K562 (cell line): ENCODE measurements around the gene RGS4. TPM values are rescaled to one million over a fixed set of nuclear protein-coding genes. Genes with fewer than 3 reads are reported as not detected.

ENCODE experiments used
- ATAC-seq: fragments of 200-7000 bp; cut with Tn5 transposase; 3 replicates; pipeline ENCODE4 v1.9.1; 2020; ENCODE audit warnings: moderate library complexity
- BruUV-seq: library from RNA; stranded (reverse); fragments of 400-500 nt; replicated peaks from 2 replicates; lab custom pipeline; 2021; lab: Mats Ljungman, UMichigan
- CTCF ChIA-PET: fragments of 300-600 bp; formaldehyde crosslinking; extraction: SDS; loops from one replicate; lab custom pipeline; 2021; ENCODE audit warnings: low intra/inter-chr PET ratio; lab: Yijun Ruan, JAX
- POLR2A ChIA-PET: fragments of 300-600, 350-650 bp; sonication (Branson Sonifier 250); formaldehyde crosslinking; extraction: SDS; loops from one replicate; lab custom pipeline; 2021; ENCODE audit warnings: antibody characterized with exemption, inconsistent platforms; lab: Yijun Ruan, JAX
- DNase-seq, 4 experiments: peaks; one replicate each; pipeline versions ENCODE4 v3.0.0 to v3.0.0-alpha.2; 2011 to 2018; ENCODE audit warnings: low spot score in 3 of 4, mixed read lengths in 3 of 4; ENCODE audit errors: extremely low read depth in 1 of 4
- FAIRE-seq: peaks from 2 replicates; lab custom pipeline; 2011; peaks lifted over from hg19 to GRCh38; lab: Jason Lieb, UNC
- H2AFZ ChIP-seq: 2 replicates; pipeline ENCODE4 v1.6.0; 2011; ENCODE audit warnings: low read depth, low read length, control low read depth, inconsistent platforms
- H3K27ac ChIP-seq: fragments of 200-600 bp; 3 replicates; pipeline ENCODE4 v1.8.0; 2011; ENCODE audit warnings: low read depth, mild to moderate bottlenecking, control low read depth, inconsistent platforms, low read length, moderate library complexity, mixed read lengths; ENCODE audit errors: extremely low read depth
- H3K27me3 ChIP-seq, 2 experiments: fragments of 300-600 bp in 1 of 2; 2 replicates in 1 of 2; 3 replicates in 1 of 2; pipeline versions ENCODE4 v1.6.0 to v1.8.0; 2011; ENCODE audit warnings: inconsistent platforms in 2 of 2, low read length in 2 of 2, mild to moderate bottlenecking in 1 of 2, mixed read lengths in 1 of 2, moderate library complexity in 1 of 2; ENCODE audit not compliant: control insufficient read depth in 2 of 2, insufficient read depth in 2 of 2
- H3K36me3 ChIP-seq: fragments of 300-600 bp; 3 replicates; pipeline ENCODE4 v1.8.0; 2011; ENCODE audit warnings: mild to moderate bottlenecking, low read length, inconsistent platforms; ENCODE audit not compliant: control insufficient read depth, insufficient read depth
- H3K4me1 ChIP-seq, 2 experiments: fragments of 200-600 bp in 1 of 2; replicated peaks in 1 of 2; 2 replicates in 1 of 2; 3 replicates in 1 of 2; pipeline versions ENCODE4 v1.5.1 to v1.8.0; 2011; ENCODE audit warnings: inconsistent platforms in 2 of 2, low read length in 2 of 2, mild to moderate bottlenecking in 1 of 2, mixed read lengths in 1 of 2, moderate library complexity in 1 of 2; ENCODE audit not compliant: control insufficient read depth in 2 of 2, insufficient read depth in 2 of 2
- H3K4me2 ChIP-seq: 2 replicates; pipeline ENCODE4 v1.6.1; 2011; ENCODE audit warnings: low read length, control low read depth, inconsistent platforms, mixed read lengths; ENCODE audit not compliant: insufficient read depth
- H3K4me3 ChIP-seq: fragments of 200-600 bp; sonication (generic), shearing (Covaris generic); 2 replicates; pipeline ENCODE4 v1.5.1; 2016; ENCODE audit warnings: control low read depth, inconsistent platforms
- H3K79me2 ChIP-seq: fragments of 200-600 bp; 3 replicates; pipeline ENCODE4 v1.8.0; 2011; ENCODE audit warnings: low read length, inconsistent platforms; ENCODE audit not compliant: control insufficient read depth, insufficient read depth
- H3K9ac ChIP-seq, 2 experiments: 2 replicates each; pipeline versions ENCODE4 v1.6.0 to v1.6.1; 2011; ENCODE audit warnings: low read depth in 2 of 2, low read length in 2 of 2, control low read depth in 1 of 2, inconsistent platforms in 1 of 2, mild to moderate bottlenecking in 1 of 2, mixed read lengths in 1 of 2; ENCODE audit not compliant: insufficient read depth in 1 of 2
- H3K9me1 ChIP-seq: one replicate; pipeline ENCODE4 v1.6.0; 2011; ENCODE audit warnings: inconsistent platforms, mild to moderate bottlenecking, low read length, moderate library complexity; ENCODE audit not compliant: control insufficient read depth, insufficient read depth
- H3K9me3 ChIP-seq: replicated peaks from 2 replicates; pipeline ENCODE4 v1.5.1; 2011; ENCODE audit warnings: low read depth, low read length, inconsistent platforms; ENCODE audit not compliant: control insufficient read depth, insufficient read depth
- H4K20me1 ChIP-seq: replicated peaks from 2 replicates; pipeline ENCODE4 v1.6.1; 2011; ENCODE audit warnings: low read length, inconsistent platforms, mixed read lengths; ENCODE audit not compliant: control insufficient read depth, insufficient read depth
- BHLHE40 ChIP-seq: IDR thresholded peaks from 2 replicates; pipeline ENCODE4 v1.6.1; 2011; ENCODE audit warnings: low read length, improper control_type of control experiment
- BRCA1 ChIP-seq, 2 experiments: fragments of 450-650 bp in 1 of 2; sonication (generic) in 1 of 2; formaldehyde crosslinking in 1 of 2; IDR thresholded peaks; 2 replicates each; pipeline versions ENCODE4 v1.5.0 to v1.6.1; 2017 to 2020; ENCODE audit warnings: mild to moderate bottlenecking in 1 of 2, missing genetic modification reagents in 1 of 2
- CBFA2T3 ChIP-seq: fragments of 450-650 bp; IDR thresholded peaks from 2 replicates; pipeline ENCODE4 v1.6.1; 2017
- CEBPB ChIP-seq: fragments of 450-650 bp; IDR thresholded peaks from 2 replicates; pipeline ENCODE4 v1.6.1; 2016; ENCODE audit warnings: missing genetic modification characterization, missing compliant biosample characterization
- JUN ChIP-seq, 2 experiments: sonication (generic) in 1 of 2; formaldehyde crosslinking in 1 of 2; IDR thresholded peaks; 2 replicates each; pipeline versions ENCODE4 v1.6.1 to v1.8.0; 2012 to 2022; ENCODE audit warnings: borderline replicate concordance in 2 of 2, mild to moderate bottlenecking in 2 of 2, improper control_type of control experiment in 1 of 2, low read depth in 1 of 2, low read length in 1 of 2, missing genetic modification reagents in 1 of 2
- KHSRP ChIP-seq: fragments of 450-650 bp; IDR thresholded peaks from 2 replicates; pipeline ENCODE4 v1.6.1; 2017
- MAZ ChIP-seq, 2 experiments: fragments of 450-650 bp in 1 of 2; sonication (generic) in 1 of 2; formaldehyde crosslinking; IDR thresholded peaks in 1 of 2; conservative IDR thresholded peaks in 1 of 2; 2 replicates each; pipeline versions ENCODE4 v1.4.0 to v1.5.0; 2020; ENCODE audit warnings: mild to moderate bottlenecking in 1 of 2, missing genetic modification reagents in 1 of 2
- RBM14 ChIP-seq: fragments of 200-400 bp; formaldehyde crosslinking; IDR thresholded peaks from 2 replicates; pipeline ENCODE4 v1.6.1; 2018; ENCODE audit warnings: low read depth, mild to moderate bottlenecking, low read length, moderate library complexity, borderline replicate concordance; ENCODE audit not compliant: insufficient read depth
- RBM39 ChIP-seq: fragments of 200-400 bp; formaldehyde crosslinking; optimal IDR thresholded peaks from 2 replicates; pipeline ENCODE3; 2018; ENCODE audit warnings: low read depth, low read length
- SMC3 ChIP-seq: conservative IDR thresholded peaks from 2 replicates; pipeline ENCODE4 v1.6.1; 2011; ENCODE audit warnings: low read depth, low read length, improper control_type of control experiment; ENCODE audit not compliant: insufficient read depth
- TAF7 ChIP-seq: fragments of 450-650 bp; IDR thresholded peaks from 2 replicates; pipeline ENCODE4 v1.6.1; 2016; ENCODE audit warnings: missing genetic modification characterization, missing compliant biosample characterization
- TFAP4 ChIP-seq: sonication (generic); formaldehyde crosslinking; IDR thresholded peaks from 2 replicates; pipeline ENCODE4 v1.8.0; 2022; ENCODE audit warnings: missing genetic modification reagents, mild to moderate bottlenecking, moderate library complexity, borderline replicate concordance
- YBX1 ChIP-seq: fragments of 450-650 bp; IDR thresholded peaks from 2 replicates; pipeline ENCODE4 v1.7.1; 2016; ENCODE audit warnings: mild to moderate bottlenecking
- ZC3H4 ChIP-seq: sonication (generic); formaldehyde crosslinking; IDR thresholded peaks from 2 replicates; pipeline ENCODE4 v1.9.0; 2021; ENCODE audit warnings: missing genetic modification reagents, borderline replicate concordance
- ZMIZ1 ChIP-seq, 2 experiments: fragments of 150-350 bp in 1 of 2; IDR thresholded peaks; 2 replicates each; pipeline ENCODE4 v1.6.1; 2012 to 2016; ENCODE audit warnings: low read depth in 2 of 2, low read length in 2 of 2, mild to moderate bottlenecking in 1 of 2, moderate library complexity in 1 of 2
- ZNF584 ChIP-seq: fragments of 200-800 bp; sonication (Bioruptor generic); IDR thresholded peaks from 2 replicates; pipeline ENCODE4 v1.6.1; 2016; ENCODE audit warnings: low read depth, mild to moderate bottlenecking, missing genetic modification characterization, missing compliant biosample characterization
- ZNF764 ChIP-seq: fragments of 250-450 bp; sonication (Bioruptor Pico); IDR thresholded peaks from 2 replicates; pipeline ENCODE4 v1.4.0; 2020; ENCODE audit warnings: low read depth, mild to moderate bottlenecking, moderate library complexity
- WGBS: fragments of 100-300 bp; shearing (Covaris generic); methylation state at CpG from one replicate; pipeline ENCODE4 v1.1.6; 2016; ENCODE audit warnings: low coverage, mixed read lengths; ENCODE audit not compliant: insufficient coverage; ENCODE audit errors: missing lambda C conversion rate; 5-methylcytosine and 5-hydroxymethylcytosine counted together
- in situ Hi-C: fragments of 300-500 bp; cut with MboI; formaldehyde crosslinking; loops from 4 replicates; pipeline ENCODE4 v1.15.0; 2018; ENCODE audit warnings: inconsistent platforms, mixed read lengths
- intact Hi-C: fragments of 100-400 bp; cut with micrococcal nuclease; formaldehyde crosslinking; loops from 2 replicates; pipeline ENCODE4 v1.14.2; 2022
- polyA plus RNA-seq, 8 experiments: library from polyadenylated mRNA; depleted of rRNA in 4 of 8; stranded (reverse) in 5 of 8; unstranded in 3 of 8; fragments of >200 nt; fragmentation: Nextera tagmentation in 2 of 8; fragmentation: Illumina TruSeq in 1 of 8; extraction: Ambion mirVana in 2 of 8; extraction: Trizol in 1 of 8; gene quantifications; 2 replicates each; pipeline versions ENCODE4 v1.2.1 to v1.2.3, GENCODE V29; 2011 to 2014; ENCODE audit warnings: inconsistent platforms in 1 of 8, missing spikeins in 1 of 8
- total RNA-seq, 7 experiments: library from RNA; depleted of rRNA in 6 of 7; stranded (reverse); fragments of >200 nt in 6 of 7; fragmentation: Illumina TruSeq in 2 of 7; extraction: Trizol in 2 of 7; gene quantifications; 2 replicates each; pipeline versions ENCODE4 v1.2.1 to v1.2.3, GENCODE V29; 2011 to 2021; ENCODE audit warnings: low replicate concordance in 1 of 7

The RGS4 gene
- total and polyA plus RNA-seq, 9 of the 15 experiments (the other 6 are each of a cell fraction or from before 2014, with no cell fraction given) = not detected

GRCh38 chr1:163071405-163072255 lies 2.5 kb downstream of the RGS4 start:
- CTCF ChIA-PET = interaction anchor here (1.7 kb wide), 1 partner anchor 244 kb away, joined by 7 read pairs; no protein-coding TSS in a partner anchor
- no peak overlapping the region for H3K27ac ChIP-seq
- POLR2A ChIA-PET = interaction anchor here (0.8 kb wide), 1 partner anchor 303 kb away, joined by 6 read pairs; no protein-coding TSS in a partner anchor
- no peaks in the 10 kb centered on the region for H3K36me3 ChIP-seq
- 0% methylated on average over 5 of the region's 6 CpGs for WGBS
- H3K4me1 ChIP-seq = no peaks in the 10 kb centered on the region
- ATAC-seq = peak; percentile 88
- no peak overlapping the region for H3K9ac ChIP-seq
- H3K79me2 ChIP-seq = no peaks in the 10 kb centered on the region
- no peak overlapping the region for H2AFZ ChIP-seq
- H4K20me1 ChIP-seq = no peaks in the 10 kb centered on the region
- DNase-seq = peak; percentile 54 to 61 (median 59)
- no peaks in the 10 kb centered on the region for H3K27me3 ChIP-seq
- in situ Hi-C loops (no loop called here), intact Hi-C loops (loop anchor here (1.0 kb wide), 2 partner anchors 104 to 245 kb away; no protein-coding TSS in a partner anchor)
- peak; percentile 79 for FAIRE-seq
- H3K4me2 ChIP-seq = no peak overlapping the region
- H3K4me3 ChIP-seq = no peak overlapping the region
- BruUV-seq = no TSS peak
- no peaks in the 10 kb centered on the region for H3K9me3 ChIP-seq
- H3K9me1 ChIP-seq = no peaks in the 10 kb centered on the region
- TF ChIP-seq ZNF584 (CRISPR knock-in tag) = no peak
- no peak for TF ChIP-seq CEBPB
- TF ChIP-seq CBFA2T3 = no peak
- TF ChIP-seq RBM14 = no peak
- no peak for TF ChIP-seq RBM39
- peak; percentile 43; the same call in 1 of the 2 replicates for TF ChIP-seq SMC3
- TF ChIP-seq BRCA1 (IDR thresholded peaks at IDR 0.05) = no peak
- TF ChIP-seq BRCA1 (CRISPR knock-in tag; IDR thresholded peaks at IDR 0.05) = no peak
- TF ChIP-seq JUN (IDR thresholded peaks at IDR 0.05; ENCODE audit: borderline replicate concordance, low read depth, low read length) = no peak
- TF ChIP-seq JUN (CRISPR knock-in tag; IDR thresholded peaks at IDR 0.05; ENCODE audit: borderline replicate concordance) = no peak
- TF ChIP-seq ZC3H4 (CRISPR knock-in tag) = no peak
- TF ChIP-seq YBX1 = no peak
- TF ChIP-seq TAF7 (tag) = no peak
- no peak for TF ChIP-seq TFAP4
- TF ChIP-seq MAZ (CRISPR knock-in tag; conservative IDR thresholded peaks at IDR 0.05 in 1 of 2, IDR thresholded peaks at IDR 0.05 in 1 of 2) = no peak
- no peak for TF ChIP-seq KHSRP
- TF ChIP-seq BHLHE40 = 0 out of 2 replicates have a peak, but pooled peaks have one; percentile 42
- no peak for TF ChIP-seq ZNF764 (CRISPR knock-in tag)
- no peak for TF ChIP-seq ZMIZ1 (IDR thresholded peaks at IDR 0.05; ENCODE audit: low read depth in 2 of 2, low read length in 2 of 2)
